HG02852 (cell line): ENCODE results near the gene PCDH9.

ENCODE experiments used
- ATAC-seq: cut with Tn5 transposase; IDR thresholded peaks from one replicate; pipeline ENCODE4 v1.9.1; 2021; ENCODE audit warnings: mild to moderate bottlenecking, moderate library complexity; ENCODE audit not compliant: unreplicated experiment

Gene PCDH9

DNA sequence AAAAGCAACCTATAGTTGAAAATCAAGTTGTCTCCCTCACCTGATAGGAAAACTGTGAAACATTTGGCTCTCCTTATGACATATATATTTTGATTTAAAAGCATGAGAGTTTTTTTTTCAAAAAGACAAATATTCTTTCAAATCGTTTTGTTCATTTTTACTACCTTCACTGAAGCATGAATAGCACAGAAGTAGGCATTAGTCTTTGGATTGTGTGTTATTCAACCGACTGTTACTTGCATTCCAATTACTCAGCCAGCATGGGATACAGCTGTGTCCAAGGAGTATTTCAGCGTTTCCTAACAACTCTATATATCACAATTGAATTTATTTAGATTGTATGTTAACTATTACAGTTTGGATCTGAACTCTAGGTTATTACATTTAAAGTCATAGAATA is 135.2 kb downstream of the PCDH9 start:
- ATAC-seq = no peak

DNA sequence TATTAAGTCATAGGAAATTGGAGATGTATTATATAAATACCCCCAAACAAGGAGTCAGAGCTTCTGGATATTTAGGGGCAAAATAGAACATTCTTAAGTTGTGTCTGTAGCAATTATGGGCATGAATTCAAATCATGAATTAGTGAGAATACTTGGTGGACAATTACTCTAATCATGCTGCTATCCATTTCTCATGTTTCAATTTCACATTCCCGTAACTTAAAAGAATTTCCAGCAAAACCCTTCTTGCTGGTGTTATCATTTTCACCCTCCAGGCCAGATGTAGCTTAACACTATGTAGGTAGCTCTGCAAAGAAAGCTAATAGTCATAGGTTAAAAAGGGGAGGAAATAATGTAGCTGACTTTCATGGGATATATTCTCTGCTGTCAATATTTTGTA is 136.1 kb downstream of the PCDH9 start:
- ATAC-seq = no peak

DNA sequence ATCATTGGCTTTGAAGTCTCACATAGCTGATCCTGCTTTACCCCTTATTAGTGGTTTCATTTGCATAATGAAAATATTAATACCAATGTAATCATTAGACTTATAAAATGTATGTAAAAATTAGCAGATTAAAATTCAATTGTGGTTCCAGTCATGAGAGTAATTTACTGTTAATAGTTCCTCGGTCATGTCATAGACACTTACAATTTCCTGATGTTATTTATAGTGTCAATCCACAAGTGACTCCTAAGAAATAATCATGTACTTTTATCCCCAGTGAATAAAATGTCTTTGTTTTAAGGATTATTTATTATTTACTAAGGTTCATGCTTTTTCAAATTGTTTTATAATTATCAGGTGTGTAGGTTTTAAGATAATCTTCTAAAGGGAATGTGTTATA is 138.5 kb downstream of the PCDH9 start:
- no peak for ATAC-seq

DNA sequence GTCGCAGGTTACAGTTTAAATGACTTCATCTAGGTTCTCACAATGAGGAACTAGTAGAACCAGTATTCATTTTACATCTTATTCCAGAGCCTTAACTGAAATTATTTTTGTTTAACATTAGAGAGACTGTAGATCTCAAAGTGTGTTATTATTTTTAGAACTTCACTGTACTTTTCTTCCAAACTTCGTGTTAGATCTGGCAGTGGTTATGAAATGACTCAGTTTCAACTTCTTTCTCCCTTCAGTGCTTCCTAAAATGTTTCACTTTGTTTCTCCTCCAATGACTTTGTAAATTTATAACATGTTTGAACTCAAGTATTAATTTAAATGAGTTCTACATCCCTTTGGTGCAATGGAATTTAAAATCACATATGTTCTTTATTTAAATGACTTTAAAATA is 139.3 kb downstream of the PCDH9 start:
- ATAC-seq = no peak

DNA sequence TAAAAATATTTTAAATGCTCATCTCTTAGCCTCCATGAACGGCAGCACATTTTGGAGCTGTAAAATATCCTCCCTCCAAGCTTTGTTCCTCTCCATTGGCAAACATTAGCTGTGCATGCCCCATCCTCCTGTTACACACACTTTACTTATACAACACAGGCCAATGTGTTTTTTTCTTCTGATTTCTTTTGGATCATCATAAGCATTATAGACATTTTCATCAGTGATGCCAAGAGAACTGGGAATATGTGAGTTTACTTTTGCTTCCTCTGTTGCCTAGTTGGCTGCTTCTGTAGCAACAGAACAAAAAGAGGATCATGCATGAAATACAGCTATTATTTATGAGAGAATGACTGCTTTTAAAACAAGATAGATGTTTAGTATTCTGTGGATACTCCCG is 142.6 kb downstream of the PCDH9 start:
- ATAC-seq = no peak

DNA sequence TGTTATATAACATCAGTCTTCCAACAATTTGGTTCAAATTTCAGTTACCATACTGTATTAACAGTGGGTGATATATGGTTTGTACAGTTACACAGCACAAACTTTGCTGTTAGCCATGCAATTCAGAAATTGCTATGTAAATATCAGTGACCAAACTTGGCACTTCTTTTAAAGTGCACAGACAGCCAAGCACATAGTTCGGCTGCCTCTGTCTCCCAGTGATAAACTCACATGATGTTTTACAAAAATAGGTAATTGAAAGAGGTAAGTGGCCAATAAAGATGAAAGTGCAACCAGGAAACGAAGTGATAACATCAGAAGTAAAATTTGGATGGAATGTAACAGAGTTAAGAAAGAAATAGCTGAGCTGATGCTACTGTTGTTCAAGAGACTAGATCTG is 143.9 kb downstream of the PCDH9 start:
- no peak for ATAC-seq

DNA sequence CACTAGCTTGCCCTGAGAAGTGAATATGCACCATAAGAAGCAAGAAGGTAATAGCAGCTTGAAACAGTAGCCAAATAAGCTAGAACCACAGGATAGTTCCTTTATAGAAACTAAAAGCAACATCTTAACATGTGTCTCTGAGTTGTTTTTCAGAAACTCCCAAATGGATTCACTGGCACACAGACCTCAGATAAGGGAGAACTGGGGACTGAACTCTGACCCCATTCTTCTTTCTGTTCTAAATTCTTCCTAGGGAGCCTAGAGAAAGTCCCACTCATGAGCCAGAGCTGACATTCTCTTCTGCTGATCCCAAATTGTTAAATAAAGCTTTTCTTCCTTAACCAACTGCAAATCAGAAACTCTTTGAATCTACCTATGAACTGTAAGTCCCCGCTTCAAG is 146.1 kb downstream of the PCDH9 start:
- ATAC-seq = no peak

DNA sequence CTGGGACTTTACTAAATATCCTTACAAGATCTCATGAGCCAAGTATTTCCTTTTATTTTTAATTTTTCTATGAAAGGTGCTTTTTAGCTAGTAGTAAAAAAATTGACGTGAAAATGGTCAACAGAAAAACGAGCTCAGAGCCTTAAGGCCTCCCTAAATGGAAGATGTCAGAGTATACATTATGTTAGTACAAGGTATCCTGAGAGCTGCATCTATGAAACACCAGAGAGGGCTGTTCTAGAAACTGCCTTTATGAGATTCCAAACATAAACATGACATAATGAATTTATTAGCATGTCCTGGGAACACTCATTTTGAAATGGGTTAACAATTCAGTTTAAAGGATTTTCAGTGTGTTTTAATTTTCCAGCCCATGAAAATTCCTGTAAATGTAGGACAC is 146.6 kb downstream of the PCDH9 start:
- no peak for ATAC-seq

DNA sequence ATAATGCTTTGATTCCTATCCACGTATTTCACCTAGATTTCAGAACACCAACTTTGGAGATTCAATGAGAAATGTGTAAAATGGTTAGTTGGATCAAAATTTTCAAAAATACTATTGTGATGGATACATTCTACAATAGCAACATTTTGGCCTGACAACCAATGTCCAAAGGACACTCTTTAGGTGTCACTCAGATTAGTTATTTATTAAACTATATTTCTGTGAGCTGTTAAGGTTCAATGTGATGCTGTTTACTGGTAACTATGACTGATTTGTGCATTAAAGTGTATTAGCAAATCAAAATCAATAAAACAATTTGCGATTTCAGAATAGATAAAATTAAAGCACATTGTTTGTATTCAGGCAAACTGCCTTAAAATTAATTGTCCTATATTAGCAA is 149.8 kb downstream of the PCDH9 start:
- ATAC-seq = no peak

DNA sequence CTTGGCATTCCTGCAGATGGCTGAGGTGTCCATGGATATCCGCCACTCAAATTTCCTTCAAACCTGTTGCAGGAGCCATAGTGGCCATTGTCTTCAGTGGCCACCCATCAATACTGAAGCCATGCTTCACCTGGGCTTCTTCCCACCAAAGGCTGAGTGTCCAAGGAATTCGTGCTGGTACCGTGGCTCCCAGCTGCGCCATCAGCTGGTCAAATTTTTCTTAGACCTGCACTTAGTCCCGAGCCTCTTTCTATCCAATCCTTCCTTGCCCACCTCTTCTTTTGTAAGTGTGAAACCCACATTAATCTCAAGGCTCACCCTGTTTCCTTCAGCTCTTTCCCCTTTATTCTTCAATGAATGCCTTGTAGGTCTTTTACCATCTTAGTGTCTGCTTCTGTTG is 152.1 kb downstream of the PCDH9 start:
- ATAC-seq = no peak

DNA sequence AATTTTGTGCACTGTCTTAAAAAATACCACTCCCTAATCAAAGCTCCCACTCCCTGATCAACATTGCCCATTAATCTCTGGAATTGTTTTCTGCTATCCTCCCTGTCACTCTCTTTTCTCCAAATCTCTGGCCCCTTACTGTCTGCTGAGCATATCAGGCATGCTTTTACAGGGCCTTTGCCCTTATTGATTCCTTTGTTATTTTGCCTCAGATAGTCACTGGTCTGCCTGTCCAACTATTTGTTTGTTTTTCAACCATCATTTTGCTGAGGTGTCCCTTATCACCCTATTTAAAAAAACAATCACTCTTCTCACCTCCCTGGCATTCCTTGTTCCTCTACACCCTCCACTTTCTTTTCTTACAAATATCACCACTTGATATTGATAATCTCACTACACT is 153.0 kb downstream of the PCDH9 start:
- no peak for ATAC-seq

DNA sequence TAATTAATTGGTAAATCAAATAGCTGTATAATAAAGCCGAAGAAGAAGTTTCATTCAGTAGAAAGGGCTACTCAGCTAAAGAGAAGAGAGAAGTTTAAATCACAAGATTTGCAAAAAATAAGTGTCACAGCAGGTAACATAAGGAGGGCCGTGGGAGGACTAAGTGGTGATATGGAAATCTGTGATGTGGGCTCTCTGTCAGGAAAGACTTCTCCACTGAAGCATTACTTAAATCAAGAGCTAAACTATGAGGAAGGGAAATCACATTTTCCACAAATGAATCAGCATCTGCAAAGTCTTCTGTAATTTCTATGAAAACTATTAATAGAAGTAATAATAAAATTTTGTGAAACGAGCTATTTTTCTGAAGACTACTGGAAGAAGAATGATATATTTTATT is 153.8 kb downstream of the PCDH9 start:
- ATAC-seq = no peak

DNA sequence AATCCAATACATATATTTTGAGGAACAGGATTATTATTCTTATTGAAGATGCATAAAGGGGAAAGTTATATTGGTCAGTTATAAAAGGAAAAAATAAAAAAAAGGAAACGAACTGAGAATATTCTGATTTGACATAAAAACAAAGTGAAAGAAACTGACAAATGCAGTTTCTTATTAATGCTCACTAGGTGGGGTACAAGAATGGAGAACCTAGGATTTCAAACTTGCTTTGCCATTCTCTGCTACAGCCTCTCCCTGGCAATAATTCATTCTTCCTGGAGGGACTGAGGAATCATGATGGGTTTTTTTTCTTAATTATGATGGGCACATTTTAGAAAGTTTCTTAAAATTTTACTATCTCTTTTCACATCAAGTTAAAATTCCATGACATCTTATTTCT is 154.9 kb downstream of the PCDH9 start:
- no peak for ATAC-seq

DNA sequence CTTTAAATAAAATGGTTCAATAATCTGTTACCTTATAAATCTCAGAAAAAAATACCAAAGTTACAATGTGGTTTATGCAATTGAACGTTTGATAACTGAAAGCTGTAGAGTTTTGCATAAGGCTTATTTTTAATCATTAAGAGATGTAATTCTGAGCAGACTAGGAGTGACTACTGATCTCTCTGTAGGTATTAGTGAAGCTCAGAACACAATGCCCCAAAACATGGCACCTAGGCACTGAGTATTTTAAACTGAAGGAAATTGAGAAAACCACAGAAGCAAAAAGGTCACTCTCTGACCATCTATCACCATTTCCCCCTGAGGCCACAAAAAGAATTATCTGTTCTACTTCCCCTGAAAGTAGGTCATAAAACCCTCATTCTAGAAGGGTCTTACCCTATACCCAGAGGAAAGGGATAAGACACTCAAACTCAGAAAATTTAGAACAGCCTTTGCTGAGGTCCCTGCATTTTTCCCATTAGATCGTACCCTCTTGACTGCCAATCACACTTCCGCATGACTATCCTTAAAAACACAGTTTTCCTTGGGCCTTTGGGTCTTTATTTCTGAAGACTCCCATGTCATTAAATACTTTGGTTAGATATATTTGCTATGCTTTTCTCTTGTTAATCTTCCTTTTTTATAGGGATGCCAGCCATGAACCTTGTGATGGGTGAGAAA is 158.1 kb downstream of the PCDH9 start:
- ATAC-seq = no peak

DNA sequence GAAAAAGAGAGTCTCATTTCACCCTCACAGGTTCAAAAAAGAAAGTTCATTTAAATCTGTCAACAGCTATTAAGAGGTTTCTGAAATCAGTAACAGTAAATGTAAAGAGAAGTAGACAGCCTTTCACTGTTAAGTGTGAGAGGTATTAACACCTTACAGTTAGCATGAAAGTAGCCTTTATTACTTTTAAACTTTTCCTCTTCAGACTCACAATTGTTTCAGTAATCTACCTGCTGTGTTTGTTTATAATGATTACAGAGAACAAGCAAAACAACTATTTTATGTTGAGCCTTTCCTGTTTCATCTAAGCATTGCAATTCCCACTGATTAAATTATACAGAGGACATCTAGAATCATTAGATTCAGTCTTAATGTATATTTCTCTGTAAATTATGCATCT is 159.8 kb downstream of the PCDH9 start:
- no peak for ATAC-seq

DNA sequence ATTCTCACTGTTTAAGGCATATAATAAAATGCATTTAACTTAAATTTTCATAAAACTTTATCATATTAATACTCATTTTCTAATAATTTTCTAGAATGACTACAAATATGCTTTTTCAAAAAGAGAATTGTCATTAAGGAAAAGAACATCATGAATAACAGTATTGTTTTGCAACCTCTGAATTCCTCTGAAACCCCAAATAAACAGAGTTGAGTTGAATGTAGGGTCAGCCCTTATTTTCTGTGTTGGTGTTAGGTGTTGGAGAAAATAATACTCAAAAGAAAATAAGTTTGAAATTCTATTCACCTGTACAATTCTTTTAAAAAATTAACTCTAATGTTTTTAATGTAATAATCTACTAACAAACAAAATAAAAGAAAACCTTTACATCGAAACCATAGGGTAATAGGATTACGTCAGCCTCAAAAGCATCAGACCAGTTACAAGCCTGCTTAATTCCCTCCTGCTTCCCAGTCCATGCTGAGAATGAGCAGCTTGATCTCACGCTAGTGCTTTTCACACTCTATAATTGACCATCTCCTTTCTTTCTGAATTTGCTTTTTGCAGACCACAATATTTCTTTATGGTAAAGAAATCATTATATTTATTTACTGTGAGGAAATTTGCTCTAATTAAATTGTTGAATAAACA is 160.9 kb downstream of the PCDH9 start:
- ATAC-seq = no peak

DNA sequence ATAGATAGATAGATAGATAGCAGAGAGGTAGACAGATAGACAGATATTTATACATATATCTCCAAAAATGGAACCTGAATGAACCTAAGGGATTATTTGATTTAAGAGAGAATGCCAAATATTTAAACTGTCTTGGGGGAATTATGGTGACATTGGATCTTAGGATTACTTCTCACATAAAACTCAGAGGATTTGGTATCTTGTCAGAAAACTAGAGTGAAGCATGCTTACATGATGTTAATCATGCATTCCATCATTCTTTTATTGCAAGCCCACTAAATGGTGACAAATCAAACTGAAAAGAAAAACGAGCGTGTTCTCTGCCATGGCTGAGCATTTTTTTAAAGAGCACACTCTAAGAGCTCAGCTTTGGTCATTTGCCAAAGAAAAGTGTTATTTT is 165.2 kb downstream of the PCDH9 start:
- ATAC-seq = no peak

DNA sequence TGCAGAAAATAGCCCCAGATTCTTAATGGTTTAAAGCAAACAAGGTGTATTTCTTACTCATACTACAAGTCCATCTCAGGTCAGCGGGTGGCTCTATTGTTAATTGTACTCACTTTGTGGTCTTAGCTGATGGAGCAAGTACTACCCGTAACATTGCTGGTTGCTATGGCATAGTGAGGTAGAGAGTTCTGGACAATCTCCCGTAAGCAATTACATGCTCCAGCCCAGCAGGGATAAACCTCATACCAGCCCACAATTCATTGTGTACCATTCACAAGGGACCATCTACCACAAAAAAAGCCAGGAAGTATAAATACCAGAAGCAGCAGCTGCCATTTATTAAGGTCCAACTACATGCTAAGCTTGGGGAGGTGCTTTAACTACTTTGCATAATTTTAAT is 167.1 kb downstream of the PCDH9 start:
- ATAC-seq = no peak

DNA sequence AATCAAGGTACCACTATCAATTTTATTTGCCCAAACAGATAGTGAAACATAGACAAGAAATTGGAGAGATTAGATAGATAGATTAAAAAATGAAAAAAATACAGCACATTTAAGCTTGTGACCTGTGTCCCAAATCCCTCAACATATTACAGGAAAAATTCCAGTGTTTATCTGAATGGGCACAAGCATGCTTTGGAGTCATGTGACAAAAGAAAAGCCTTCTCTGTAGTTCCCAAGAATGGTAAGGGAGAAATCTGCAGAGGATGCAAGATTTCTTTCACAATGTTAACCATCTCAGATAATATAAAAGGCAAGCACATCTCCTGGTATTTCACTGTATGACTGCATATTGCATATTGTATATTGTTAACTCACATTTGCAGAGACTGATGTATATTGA is 168.0 kb downstream of the PCDH9 start:
- no peak for ATAC-seq

DNA sequence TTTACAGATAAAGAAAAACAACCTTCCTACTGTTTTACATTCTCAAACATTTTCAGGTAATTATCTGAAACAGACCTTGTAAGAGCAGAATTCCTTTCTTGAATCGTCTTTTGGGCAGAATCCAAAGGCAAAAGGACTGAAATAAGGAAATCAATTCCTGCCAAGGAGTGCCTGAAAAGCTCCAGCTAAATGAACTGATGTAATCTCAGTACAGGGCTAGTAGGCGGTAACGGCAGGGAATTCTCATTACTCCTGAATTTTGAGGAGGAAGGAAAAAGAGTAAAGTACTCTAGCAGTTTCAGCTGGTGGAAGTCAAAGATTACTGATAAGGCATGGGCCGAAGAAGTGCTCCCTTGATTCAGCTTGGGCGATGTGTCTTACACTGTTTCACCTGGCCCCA is 168.4 kb downstream of the PCDH9 start:
- no peak for ATAC-seq

DNA sequence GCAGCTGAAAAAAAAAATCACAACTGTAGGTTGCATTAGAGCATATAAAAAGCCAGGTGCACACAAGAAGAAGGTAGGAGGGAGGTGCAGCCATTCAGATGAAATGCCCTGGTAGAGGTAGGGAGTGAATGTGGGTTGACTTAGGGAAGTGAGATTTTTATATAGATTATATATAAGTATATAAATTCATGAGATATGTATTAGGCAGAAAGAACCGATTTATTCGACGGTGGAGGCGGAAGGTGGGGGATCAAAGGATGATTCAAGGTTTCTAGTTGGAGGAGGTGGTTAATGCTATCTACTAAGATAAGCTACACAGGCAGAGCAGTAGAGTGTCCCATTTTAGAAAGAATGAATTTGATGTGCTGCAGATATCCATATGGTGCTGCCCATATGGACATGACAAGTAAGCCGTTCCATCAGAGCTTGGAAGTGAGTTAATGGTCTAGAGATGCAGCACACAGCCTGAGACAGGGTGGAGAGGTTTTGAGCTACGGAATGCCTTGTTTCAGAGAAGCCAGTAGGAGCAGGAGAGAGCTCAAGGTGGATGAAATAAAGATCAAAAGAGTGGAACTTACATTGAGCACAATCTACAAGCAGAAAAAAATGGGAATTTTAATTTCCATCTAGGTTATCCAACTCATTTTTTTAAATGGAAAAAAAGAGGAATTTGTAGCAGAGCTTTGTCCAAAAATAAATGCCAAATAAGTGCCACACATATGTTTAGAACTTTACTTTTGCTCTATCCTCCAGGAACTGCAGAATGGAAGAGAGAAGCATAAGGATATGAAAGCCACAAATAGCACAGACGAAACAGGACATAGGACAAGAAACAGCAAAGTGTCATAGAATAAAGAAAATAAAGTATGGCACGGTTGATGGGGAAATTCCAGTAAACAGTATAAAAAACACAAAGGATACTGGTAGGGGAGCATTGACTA is 177.3 kb downstream of the PCDH9 start:
- ATAC-seq = no peak

DNA sequence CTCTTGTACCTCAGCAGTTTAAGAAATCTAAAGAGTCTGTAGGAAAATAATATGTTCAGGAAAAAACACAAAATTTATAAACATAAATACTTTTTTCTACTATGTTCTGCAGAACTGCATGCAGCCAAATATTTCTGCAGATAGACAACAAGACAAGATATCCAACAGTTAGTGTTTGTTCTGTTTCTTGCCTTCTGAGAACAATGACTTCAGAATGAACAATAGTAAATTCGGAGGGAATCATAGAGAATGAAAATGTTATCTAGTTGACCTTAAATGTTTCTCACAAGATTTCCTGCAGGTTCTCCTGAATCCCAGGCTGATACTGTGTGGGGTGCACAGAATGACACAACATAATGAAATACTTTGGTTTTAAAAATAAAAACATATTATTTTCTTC is 180.4 kb downstream of the PCDH9 start:
- no peak for ATAC-seq
